HG03108 (cell line): ENCODE results near the gene NPBWR2.
"Not testable (repeated sequence)": the region's sequence is repeated elsewhere in the genome, so short reads cannot be mapped to it uniquely, and the experiment has no call there.

Experiments used
- ATAC-seq: cut with Tn5 transposase; IDR thresholded peaks from one replicate; pipeline ENCODE4 v1.9.1; 2021; ENCODE audit warnings: moderate library complexity; ENCODE audit not compliant: unreplicated experiment

NPBWR2 gene

DNA sequence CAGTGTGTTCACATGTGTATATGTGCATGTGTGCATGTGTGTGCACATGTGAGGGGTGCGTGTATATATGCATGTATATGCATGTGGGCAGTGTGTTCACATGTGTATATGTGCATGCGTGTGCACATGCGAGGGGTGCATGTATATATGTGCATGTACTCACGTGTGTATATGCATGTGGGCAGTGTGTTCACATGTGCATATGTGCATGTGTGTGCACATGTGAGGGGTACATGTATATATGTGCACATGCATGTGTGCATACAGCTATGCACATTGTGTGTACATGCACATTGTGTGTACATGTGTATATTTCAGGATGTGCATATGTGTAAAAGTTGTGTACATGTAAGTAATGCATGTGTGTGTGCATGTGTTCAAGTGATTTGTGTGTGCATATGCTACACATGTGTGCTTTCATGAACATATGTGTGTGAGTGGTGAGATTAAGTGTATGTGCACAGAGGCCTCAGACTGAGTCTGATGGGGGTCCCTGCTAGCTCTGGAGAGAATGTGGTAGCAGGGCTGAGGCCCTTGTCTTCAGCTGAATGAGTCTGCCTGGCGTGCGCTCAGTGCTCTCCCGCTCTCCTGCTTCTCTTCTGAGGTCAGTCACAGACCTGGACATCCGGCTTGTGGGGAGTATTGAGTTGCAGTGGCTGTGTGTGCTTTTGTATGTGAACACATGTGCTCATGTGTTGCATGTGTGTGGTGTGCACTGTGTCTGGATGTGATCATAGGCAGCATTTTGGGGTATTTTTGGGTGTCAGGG is 37.0 kb upstream of the NPBWR2 start:
- ATAC-seq = no peak

DNA sequence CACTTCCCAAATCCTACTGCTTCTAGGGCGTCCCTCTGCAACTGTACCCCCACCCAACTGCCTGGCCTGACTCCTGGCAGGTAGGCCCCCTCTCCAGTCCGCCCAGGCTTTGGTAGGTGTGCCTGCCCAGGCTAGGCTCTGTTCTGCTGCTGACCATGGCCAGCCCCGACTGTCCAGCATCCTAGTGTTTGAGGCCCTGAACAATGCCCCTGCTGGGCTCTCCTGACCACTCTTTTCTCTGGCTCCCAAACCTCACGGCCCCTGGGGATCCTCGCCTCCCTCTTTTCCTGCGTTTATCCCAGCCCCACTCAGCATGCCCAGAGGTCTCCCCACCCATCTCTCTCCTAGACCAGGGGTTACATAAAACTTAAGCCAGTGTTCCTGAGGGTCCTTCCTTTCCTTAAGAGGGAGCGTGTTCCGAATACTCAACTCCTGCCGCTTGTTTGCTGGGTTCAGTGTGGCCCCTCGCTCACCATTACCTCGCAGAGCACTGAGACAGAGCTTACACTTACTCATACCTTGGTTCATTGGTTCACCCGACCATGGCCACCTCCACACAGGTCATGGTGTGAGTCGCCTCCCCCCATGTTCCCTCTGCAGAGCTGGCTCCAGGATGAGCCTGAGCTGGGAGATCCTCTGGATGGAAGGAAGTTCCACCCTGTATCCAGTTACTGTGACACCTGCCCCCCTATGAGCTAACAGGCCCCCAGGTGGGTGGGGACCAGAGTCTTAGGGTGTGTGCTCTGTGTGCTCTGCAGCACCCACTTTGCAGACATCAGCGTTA is 35.8 kb upstream of the NPBWR2 start:
- ATAC-seq = no peak

DNA sequence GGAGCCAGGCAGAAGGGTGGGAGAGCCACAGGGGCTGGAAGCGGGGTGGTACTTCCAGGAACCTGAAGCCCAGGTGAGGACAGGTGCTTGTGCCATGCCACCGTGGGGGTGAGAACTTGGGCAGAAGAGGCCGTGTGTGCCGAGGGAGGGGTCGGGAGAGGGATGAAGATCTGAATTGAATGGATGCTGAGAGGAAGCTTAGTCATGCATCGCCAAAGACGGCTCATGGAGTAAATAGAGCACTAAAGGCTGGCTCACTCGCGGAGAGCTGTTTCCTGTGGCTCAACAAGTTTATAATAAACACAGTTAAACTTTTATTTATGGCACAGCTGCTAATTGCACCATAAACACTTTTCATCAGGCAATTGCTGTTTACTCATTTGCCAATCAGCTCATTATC is 35.2 kb upstream of the NPBWR2 start:
- no peak for ATAC-seq

DNA sequence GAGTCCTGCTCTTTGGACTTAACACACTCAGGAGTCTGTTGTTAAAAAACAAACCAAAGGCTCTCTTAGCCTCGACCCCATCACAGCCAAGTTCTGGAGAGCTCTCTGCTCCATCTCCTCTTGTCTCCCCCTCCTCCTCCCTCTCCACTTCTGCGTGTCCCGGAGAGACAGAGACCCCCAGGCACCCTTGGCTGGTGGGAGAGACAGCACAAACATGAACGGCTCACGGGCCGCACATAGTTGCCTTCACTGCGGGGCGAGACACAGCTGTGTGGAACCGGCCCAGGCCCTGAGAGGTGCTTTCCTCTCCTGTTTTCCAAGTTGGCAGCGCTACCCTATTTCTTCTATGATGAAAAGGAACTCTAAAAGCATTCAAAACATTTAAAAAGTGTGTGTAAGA is 33.6 kb upstream of the NPBWR2 start:
- ATAC-seq = no peak

DNA sequence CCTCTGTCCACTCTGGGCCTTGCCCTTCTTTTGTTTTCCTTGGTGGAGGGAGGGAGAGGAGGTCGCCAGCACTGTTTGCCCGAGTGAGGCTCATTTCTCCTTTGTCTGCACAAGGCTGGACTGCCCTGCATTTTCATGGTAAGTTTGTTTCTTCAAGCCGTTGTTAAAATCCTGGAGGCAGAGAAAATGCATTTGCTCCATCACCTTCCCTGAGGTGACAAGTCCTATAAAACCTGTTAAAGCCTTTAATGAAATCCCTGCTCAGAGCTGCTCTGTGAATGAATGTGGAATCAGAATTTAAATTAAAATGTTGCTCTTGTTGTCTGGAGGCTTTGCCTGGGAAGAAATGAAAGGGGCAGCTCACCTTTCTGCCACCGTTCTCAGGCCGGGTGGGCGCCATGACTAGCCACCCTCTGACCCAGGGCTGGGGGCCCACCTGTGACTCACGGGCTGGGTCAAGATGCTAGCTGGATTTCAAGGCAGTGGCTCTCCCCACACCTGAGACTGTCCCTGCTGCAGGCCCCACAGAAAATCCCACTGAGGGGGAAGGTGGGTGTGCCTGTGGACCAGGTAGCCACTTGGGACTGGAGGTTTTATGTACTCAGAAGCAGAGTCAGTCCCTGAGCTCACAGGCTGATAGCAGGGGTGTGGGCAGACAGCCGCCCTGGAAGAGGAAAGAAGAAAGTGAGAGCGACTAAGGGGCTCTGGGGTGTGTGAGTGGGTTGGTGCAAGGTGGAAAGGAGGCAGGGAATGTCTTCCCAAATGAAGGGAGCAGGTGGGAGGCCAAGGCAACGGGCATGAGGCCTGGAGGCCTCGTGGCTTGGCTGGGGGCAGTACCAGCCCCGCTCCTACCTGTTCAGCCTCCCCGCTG is 32.9 kb upstream of the NPBWR2 start:
- ATAC-seq = no peak

DNA sequence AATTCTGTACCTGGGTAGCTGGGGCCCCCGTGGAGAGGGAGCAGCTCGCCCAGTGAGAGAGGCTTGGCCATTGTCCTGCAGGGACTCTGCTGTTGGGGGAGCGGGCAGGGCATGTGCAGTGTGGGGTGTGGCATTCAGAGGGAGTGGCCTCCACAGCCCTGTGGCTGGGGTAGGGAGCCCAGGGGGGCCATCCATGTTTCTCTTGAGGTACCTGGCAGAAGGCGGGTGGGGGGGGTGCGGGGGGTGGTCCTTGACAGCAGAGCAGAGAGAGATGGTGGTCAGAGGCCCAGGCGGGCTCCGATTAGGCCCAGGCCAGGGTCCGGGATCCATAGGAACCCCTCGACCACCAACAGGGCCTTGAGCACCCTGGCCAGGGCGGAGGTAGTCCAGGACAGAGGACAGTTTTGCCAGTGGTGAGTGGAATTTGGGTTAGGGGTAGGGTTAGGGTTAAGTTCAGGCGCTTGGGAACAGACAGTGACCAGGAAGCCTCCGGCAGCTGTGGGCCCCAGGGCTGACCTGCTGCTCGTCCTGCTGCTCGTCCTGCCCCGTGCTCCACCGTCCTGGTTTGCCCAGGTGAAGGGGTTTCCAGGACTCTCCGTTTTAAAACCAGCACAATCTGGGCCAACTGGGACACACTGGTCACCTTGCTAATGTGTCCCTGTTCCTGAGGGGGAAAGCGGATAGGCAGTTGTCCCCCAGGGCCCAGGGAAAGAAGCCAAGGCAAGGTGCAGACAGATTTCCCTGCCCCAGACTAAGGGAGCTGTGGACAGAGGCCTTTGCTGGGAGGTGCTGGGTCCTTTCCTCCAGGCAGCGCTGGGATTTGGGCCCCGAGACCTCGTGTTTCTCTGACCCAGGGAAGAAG is 32.1 kb upstream of the NPBWR2 start:
- no peak for ATAC-seq

DNA sequence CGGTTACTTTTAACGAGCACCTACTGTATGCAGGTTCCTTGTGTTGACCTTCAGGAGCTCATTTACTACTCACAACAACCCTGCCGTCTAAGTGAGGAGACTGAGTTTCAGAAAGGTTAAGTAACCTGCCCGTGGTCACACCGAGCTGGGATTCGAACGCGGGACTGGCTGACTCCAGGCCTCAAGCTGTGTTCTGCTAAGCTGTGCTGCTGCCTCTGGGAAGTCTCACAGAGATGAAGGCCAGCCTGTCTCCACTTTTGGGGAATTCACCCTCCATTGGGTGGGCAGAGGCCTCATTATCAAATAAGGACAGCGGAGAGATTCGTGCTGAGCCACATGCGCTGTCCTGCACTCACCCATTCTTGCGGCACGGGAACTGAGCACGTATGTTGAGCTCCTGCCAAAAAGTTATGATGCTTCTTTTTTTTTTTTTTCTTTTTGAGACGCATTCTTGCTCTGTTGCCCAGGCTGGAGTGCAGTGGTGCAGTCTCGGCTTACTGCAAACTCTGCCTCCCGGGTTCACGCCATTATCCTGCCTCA is 31.0 kb upstream of the NPBWR2 start:
- ATAC-seq = no peak

DNA sequence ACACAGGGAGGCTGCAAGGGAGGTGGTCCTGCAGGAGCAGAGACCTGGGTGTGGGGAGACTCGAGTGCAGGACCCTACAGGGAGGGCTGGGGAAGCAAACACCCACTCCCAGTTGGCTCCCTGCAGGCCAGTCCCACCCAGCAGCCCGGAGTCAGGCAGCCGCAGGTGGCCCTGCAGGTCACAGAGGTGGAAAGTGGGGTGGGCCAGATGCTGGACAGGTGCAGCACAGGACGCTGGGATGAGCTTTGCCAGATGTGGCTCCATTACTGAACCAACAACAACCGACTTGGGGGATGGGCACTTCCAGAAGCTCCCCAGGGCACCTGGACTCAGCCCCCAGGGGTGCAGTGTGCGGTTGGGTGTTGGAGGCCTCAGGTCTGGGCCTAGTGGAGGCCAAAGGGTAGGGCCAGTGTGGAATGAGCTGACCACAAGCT is 30.2 kb upstream of the NPBWR2 start:
- no peak for ATAC-seq

DNA sequence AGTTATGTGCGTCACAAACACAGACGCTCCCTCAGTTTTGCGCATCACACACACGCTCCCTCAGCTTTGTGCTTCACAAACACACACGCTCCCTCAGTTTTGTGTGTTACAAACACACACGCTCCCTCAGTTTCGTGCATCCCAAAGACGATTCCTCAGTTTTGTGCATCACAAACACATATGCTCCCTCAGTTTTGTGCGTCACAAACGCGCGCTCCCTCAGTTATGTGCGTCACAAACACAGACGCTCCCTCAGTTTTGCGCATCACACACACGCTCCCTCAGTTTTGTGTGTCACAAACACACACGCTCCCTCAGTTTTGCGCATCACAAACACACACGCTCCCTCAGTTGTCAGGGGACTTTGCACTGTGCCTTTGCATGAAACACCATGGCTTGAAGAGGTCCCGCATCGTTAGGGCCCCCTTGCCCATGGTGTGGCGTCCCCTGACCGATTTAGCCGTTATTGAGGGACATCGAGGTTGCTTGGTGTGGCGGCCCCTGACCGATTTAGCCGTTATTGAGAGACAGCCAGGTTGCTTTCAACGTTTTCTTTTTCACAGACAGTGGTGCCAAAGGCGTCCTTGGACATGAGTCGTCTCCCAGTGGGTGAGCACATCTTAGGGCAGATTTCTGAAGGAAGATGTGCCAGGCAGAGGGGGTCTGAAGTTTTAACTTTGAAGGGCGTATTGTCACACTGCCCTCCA is 28.8 kb upstream of the NPBWR2 start:
- ATAC-seq = no peak

DNA sequence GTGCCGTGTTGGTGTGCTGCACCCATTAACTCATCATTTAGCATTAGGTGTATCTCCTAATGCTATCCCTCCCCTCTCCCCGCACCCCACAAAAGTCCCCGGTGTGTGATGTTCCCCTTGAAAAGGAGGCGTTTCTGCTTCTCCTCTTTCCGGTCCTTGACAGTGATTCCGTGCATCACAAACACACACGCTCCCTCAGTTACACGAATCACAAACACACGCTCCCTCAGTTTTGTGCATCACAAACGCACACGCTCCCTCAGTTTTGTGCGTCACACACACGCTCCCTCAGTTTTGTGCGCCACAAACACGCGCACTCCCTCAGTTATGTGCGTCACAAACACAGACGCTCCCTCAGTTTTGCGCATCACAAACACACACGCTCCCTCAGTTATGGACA is 27.4 kb upstream of the NPBWR2 start:
- ATAC-seq = not testable (repeated sequence)

DNA sequence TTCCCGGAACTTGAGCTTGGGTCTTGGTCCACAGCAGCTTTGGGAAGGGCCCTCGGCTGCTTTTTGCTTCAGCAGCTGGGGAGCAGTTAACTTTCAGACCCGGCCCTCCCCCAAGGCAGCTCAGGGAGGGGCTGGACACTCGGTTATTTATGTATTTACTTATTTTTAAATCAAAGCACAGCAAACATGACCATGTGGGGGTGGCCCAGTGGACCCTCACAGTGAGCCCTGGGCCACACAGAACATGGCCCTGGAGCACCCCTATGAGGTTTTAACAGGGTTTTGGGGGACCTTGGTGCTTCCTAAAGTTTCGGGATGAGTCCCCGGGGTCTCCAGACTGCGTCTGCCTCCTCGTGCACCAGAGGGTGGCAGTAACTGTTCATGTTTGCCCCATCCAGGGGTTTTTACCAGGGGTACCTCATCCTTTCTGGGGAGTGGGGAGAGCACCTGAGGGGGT is 26.6 kb upstream of the NPBWR2 start:
- ATAC-seq = no peak

DNA sequence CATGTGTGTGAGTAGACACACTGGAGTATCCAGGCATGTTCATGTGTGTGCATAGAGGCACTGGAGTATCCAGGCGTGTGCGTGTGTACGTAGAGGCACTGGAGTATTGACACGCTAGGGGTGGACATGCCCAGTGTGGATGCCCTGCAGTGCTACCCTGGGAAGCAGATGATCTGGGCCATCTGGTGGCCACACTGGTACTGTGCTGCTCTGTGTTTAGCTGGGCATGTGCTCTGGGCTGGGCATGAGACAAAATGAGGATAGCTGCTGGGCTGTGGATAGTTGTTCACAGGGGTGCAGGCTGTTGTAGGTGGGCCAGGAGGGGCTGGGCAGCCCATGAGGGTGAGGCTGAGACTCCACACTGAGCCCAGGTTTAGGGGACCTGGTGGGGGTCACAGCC is 24.0 kb upstream of the NPBWR2 start:
- no peak for ATAC-seq

DNA sequence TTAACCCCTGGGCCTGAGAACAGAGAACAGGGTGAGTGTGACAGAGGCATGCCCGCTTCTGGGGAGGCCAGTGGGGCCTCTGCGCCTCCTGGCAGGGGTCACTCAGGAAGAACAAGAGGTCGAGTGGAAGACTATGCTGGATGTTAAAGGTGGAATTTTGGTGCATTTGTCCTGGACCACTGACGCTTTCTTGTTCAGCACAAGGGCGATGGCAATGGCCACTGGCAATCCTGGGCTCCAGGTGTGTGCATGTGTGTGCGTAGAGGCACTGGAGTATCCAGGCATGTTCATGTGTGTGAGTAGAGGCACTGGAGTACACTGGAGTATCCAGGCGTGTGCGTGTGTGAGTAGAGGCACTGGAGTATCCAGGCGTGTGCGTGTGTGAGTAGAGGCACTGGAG is 23.5 kb upstream of the NPBWR2 start:
- no peak for ATAC-seq

DNA sequence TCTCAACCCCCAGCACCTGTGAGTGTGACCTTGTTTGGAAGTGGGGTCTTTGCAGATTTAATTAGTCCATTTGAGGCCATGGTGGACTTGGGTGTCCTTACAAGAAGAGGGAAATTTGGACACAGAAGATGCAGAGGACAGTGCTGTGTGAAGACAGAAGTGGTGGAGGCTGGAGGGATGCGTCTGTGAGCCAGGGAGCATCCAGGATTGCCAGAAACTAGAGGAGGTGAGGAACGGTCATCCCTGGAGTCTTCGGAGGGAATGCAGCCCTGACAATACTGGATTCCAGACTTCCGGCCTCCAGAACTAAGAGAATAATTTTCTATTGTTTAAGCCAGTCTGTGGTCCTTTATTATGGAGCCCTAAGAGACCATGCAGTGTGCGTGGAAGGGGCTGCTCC is 22.9 kb upstream of the NPBWR2 start:
- ATAC-seq = no peak

DNA sequence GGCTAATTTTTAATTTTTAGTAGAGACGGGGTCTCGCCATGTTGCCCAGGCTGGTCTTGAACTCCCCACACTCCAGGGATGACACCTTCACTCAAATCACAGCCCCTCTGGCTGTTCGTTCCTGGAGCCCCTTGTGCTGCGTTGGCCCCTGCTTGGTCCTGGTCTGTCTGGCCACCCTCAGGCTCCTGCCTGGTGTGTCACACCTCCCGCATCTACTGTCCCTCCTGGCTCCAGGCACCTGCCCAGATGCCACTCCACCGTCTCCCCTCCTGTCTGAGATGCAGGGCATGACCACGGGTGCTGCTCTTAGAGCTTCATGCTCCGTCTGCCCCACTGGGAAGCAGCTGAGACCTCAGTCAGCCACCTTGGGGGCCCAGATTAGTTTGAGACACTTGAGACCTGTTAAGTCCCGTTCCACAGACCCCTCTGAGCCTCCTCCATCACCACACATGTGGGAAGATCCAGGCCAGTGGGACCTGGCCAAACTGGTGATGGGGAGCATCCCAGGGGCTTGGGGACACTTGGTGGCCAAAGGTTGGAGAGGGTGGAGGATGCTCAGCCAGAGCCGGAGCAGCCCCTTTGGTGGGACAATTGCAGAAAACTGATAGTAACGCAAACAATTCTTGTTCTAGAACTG is 21.9 kb upstream of the NPBWR2 start:
- no peak for ATAC-seq

DNA sequence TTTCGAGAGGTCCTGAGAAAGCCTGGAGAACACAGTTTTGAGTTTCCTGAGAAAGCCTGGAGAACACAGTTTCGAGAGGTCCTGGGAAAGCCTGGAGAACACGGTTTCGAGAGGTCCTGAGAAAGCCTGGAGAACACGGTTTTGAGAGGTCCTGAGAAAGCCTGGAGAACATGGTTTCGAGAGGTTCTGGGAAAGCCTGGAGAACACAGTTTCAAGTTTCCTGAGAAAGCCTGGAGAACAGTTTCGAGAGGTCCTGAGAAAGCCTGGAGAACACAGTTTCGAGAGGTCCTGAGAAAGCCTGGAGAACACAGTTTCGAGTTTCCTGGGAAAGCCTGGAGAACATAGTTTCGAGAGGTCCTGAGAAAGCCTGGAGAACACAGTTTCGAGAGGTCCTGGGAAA is 16.2 kb upstream of the NPBWR2 start:
- not testable (repeated sequence) for ATAC-seq

DNA sequence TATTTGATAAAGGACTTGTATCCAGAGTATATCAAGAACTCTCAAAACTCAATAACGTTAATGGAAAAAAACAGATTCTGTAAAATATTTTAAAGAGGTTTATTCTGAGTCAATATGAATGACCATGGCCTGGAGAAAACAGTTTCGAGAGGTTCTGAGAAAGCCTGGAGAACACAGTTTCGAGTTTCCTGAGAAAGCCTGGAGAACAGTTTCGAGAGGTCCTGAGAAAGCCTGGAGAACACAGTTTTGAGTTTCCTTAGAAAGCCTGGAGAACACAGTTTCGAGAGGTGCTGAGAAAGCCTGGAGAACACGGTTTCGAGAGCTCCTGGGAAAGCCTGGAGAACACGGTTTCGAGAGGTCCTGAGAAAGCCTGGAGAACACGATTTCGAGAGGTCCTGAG is 15.6 kb upstream of the NPBWR2 start:
- not testable (repeated sequence) for ATAC-seq

DNA sequence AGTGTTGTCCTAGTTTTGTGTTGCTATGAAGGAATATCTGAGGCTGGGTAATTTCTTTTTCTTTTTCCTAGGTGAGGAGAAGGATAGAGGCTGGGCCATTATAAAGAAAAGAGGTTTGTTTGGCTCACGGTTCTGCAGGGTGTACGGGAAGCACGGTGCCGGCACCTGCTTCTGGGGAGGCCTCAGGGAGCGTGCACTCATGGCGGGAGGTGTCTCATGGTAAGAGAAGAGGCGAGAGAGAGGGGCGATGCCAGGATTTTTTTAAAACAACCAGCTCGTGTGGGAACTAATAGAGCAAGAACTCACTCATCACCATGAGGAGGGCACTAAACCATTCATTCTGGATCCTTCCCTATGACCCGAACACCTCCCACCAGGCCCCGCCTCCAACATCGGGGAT is 14.2 kb upstream of the NPBWR2 start:
- no peak for ATAC-seq
